Erythroblast (primary cell): ENCODE results near the gene ARHGAP26.
"Not testable (repeated sequence)": the region's sequence is repeated elsewhere in the genome, so short reads cannot be mapped to it uniquely, and the experiment has no call there.

ENCODE experiments used
- DNase-seq, 2 experiments: peaks; one replicate each; lab custom pipeline; 2025; lab: John Stamatoyannopoulos, UW
- GATA1 ChIP-seq: IDR thresholded peaks from 2 replicates; pipeline ENCODE4 v1.6.1; 2011; ENCODE audit warnings: low read depth, mild to moderate bottlenecking, control low read depth, low read length, moderate library complexity
- POLR2A ChIP-seq: IDR thresholded peaks from 2 replicates; pipeline ENCODE4 v1.6.1; 2011; ENCODE audit warnings: mild to moderate bottlenecking, low read length

ARHGAP26 gene

GRCh38 chr5:142911775-142912174 is 141.6 kb downstream of the ARHGAP26 start:
- no peak for TF ChIP-seq GATA1
- TF ChIP-seq POLR2A: no peak
- DNase-seq: no peak

GRCh38 chr5:142913728-142914338 is 143.7 kb downstream of the ARHGAP26 start:
- TF ChIP-seq POLR2A: no peak
- TF ChIP-seq GATA1: no peak
- no peak for DNase-seq

- TF ChIP-seq GATA1 (no peak), POLR2A (no peak)
Observed at GRCh38 chr5:142915038-142915437, 144.9 kb downstream of the ARHGAP26 start.

GRCh38 chr5:142915813-142916424 is 145.7 kb downstream of the ARHGAP26 start:
- TF ChIP-seq GATA1 (no peak), POLR2A (no peak)
- peak in 1 of 2 experiments; percentile 12 for DNase-seq

More at GRCh38 chr5:142915038-142915437, 144.9 kb downstream of the ARHGAP26 start:
- no peak for DNase-seq

GRCh38 chr5:142918959-142919635 is 148.9 kb downstream of the ARHGAP26 start:
- no peak for DNase-seq
- no peak for TF ChIP-seq GATA1
- no peak for TF ChIP-seq POLR2A

- TF ChIP-seq GATA1: no peak
Observed at GRCh38 chr5:142920849-142921612, 150.9 kb downstream of the ARHGAP26 start.

GRCh38 chr5:142922223-142922952 is 152.2 kb downstream of the ARHGAP26 start:
- DNase-seq: peak; percentile 12 to 36
- TF ChIP-seq POLR2A: no peak
- TF ChIP-seq GATA1: no peak

More at GRCh38 chr5:142920849-142921612, 150.9 kb downstream of the ARHGAP26 start:
- DNase-seq: no peak

- TF ChIP-seq POLR2A: no peak
- no peak for TF ChIP-seq GATA1
- DNase-seq: peak in 1 of 2 experiments; percentile 6
Observed at GRCh38 chr5:142924135-142924883, 154.1 kb downstream of the ARHGAP26 start.

- no peak for DNase-seq
Observed at GRCh38 chr5:142925795-142926194, 155.6 kb downstream of the ARHGAP26 start.

GRCh38 chr5:142926549-142926948 is 156.4 kb downstream of the ARHGAP26 start:
- no peak for TF ChIP-seq POLR2A
- no peak for TF ChIP-seq GATA1
- no peak for DNase-seq

More at GRCh38 chr5:142925795-142926194, 155.6 kb downstream of the ARHGAP26 start:
- TF ChIP-seq GATA1: no peak
- no peak for TF ChIP-seq POLR2A

- DNase-seq: not testable (repeated sequence)
Observed at GRCh38 chr5:142928999-142929398, 158.8 kb downstream of the ARHGAP26 start.

GRCh38 chr5:142929587-142929986 is 159.4 kb downstream of the ARHGAP26 start:
- no peak for DNase-seq
- TF ChIP-seq POLR2A (no peak), GATA1 (no peak)
